ENCODE measurements around the gene PHOX2A. TPM values are rescaled to one million over a fixed set of nuclear protein-coding genes. Genes with fewer than 3 reads are reported as not detected.
A peak's percentile ranks its signal among the peaks of the same experiment; 100 is the strongest.

The PHOX2A gene
- total RNA-seq, 3 donors from 2014 or later: not detected

GRCh38 chr11:72229336-72229924 lies 14.5 kb downstream of the PHOX2A start:
- no peaks in the 10 kb centered on the region for H3K27me3 ChIP-seq
- H3K4me1 ChIP-seq: peaks cover 7 to 17% of the 10 kb centered on the region in 2 donors
- no peak overlapping the region for H3K27ac ChIP-seq
- TF ChIP-seq POLR2AphosphoS5 (IDR thresholded peaks at IDR 0.05): no peak
- TF ChIP-seq CTCF (IDR thresholded peaks at IDR 0.05): no peak
- no peak for TF ChIP-seq POLR2A (IDR thresholded peaks at IDR 0.05)
- intact Hi-C loops (cut with DNase I; ENCODE audit: low total_unique reads): no loop called here
- no peak overlapping the region for H3K4me3 ChIP-seq
- no peaks in the 10 kb centered on the region for H3K9me3 ChIP-seq
- peaks cover 5% of the 10 kb centered on the region for H3K36me3 ChIP-seq
- DNase-seq (ENCODE audit: low spot score in 2 of 2): peak; percentile 15 to 16

GRCh38 chr11:72228844-72229231 lies 15.1 kb downstream of the PHOX2A start:
- no peak for TF ChIP-seq CTCF (IDR thresholded peaks at IDR 0.05)
- TF ChIP-seq POLR2AphosphoS5 (IDR thresholded peaks at IDR 0.05): no peak
- TF ChIP-seq POLR2A (IDR thresholded peaks at IDR 0.05): no peak
- Histone ChIP-seq H3K27ac (peak overlapping the region in 1 of 2 donors; percentile 32), H3K36me3 (peaks cover 5% of the 10 kb centered on the region), H3K4me3 (no peak overlapping the region), H3K27me3 (no peaks in the 10 kb centered on the region), H3K9me3 (no peaks in the 10 kb centered on the region), H3K4me1 (peaks cover 7 to 17% of the 10 kb centered on the region in 2 donors)
- DNase-seq (ENCODE audit: low spot score in 2 of 2): peak; percentile 11 to 36
- intact Hi-C loops (cut with DNase I; ENCODE audit: low total_unique reads): no loop called here

GRCh38 chr11:72228229-72228843 lies 15.6 kb downstream of the PHOX2A start:
- intact Hi-C loops (cut with DNase I; ENCODE audit: low total_unique reads): no loop called here
- peak overlapping the region; percentile 32 to 41 for H3K27ac ChIP-seq
- H3K4me1 ChIP-seq: peaks cover 7 to 17% of the 10 kb centered on the region in 2 donors
- H3K9me3 ChIP-seq: no peaks in the 10 kb centered on the region
- H3K4me3 ChIP-seq: peak overlapping the region in 1 of 3 donors; percentile 8
- DNase-seq (ENCODE audit: low spot score in 2 of 2): peak; percentile 12 to 24
- TF ChIP-seq POLR2AphosphoS5 (IDR thresholded peaks at IDR 0.05) (no peak), CTCF (IDR thresholded peaks at IDR 0.05) (no peak), POLR2A (IDR thresholded peaks at IDR 0.05) (no peak)
- H3K27me3 ChIP-seq: no peaks in the 10 kb centered on the region
- H3K36me3 ChIP-seq: peaks cover 5% of the 10 kb centered on the region

- TF ChIP-seq POLR2A (IDR thresholded peaks at IDR 0.05): no peak
- no peak for TF ChIP-seq POLR2AphosphoS5 (IDR thresholded peaks at IDR 0.05)
- no peak for TF ChIP-seq CTCF (IDR thresholded peaks at IDR 0.05)
- H3K4me3 ChIP-seq: peak overlapping the region in 1 of 3 donors; percentile 8
- DNase-seq (ENCODE audit: low spot score in 2 of 2): peak in 1 of 2 donors; percentile 25
- peaks cover 5% of the 10 kb centered on the region for H3K36me3 ChIP-seq
- H3K27me3 ChIP-seq: no peaks in the 10 kb centered on the region
- intact Hi-C loops (cut with DNase I; ENCODE audit: low total_unique reads): no loop called here
- no peaks in the 10 kb centered on the region for H3K9me3 ChIP-seq
- peak overlapping the region; percentile 32 to 55 for H3K27ac ChIP-seq
- peaks cover 7 to 17% of the 10 kb centered on the region in 2 donors for H3K4me1 ChIP-seq
Observed at GRCh38 chr11:72227316-72228228, 16.4 kb downstream of the PHOX2A start.

All from breast epithelium (tissue), 4 donors.